Fibroblast of gingiva (primary cell): ENCODE measurements around the gene CRELD2.

Experiments used
- DNase-seq: peaks from one replicate; pipeline ENCODE4 v3.0.0-alpha.2; 2011; ENCODE audit warnings: low read depth

Gene CRELD2

DNA sequence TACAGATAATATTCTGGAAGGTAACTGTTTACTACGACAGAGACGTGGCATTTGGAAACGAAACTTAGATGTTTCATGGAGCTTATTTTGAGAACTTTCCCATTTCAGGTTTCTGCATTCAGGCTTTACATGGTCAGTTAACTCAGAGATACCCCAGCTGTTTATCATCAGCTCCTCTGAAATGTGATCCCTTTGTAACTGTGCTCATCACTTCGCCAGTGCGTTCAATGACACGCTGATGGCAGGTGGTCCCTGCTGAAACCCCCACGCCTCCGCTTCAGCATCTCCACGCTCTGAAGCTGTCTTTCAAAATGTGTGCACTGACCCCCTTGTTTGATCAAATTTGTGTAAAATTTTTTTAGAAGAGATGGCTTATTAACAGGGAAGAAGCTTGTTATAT lies 30.7 kb upstream of the CRELD2 start:
- no peak for DNase-seq

DNA sequence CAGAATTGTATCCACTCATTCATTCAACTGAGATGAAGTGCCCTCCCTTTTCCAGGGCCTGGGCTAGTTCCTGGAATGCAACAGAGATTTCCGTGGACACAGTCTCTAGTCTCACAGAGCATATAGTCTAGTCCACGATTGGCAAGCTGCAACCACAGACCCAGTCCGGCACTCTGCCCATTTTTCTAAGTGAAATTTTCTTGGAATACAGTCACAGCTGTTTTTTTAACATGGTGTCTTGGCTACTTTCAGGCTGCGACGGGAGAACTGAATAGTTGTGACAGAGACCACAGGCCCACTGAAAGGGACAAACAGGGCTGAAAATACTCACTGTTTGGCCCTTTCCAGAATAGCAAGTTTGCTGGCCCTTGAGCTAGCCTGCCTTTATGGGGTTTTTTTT lies 29.4 kb upstream of the CRELD2 start:
- DNase-seq, result no peak

GRCh38 chr22:49892226-49892899 lies 26.1 kb upstream of the CRELD2 start:
- DNase-seq, result no peak

- no peak for DNase-seq
Measured at GRCh38 chr22:49893025-49893424, 25.4 kb upstream of the CRELD2 start.

GRCh38 chr22:49894322-49895054 lies 23.9 kb upstream of the CRELD2 start:
- DNase-seq, result no peak

- no peak for DNase-seq
Measured at GRCh38 chr22:49896201-49896600, 22.2 kb upstream of the CRELD2 start.

GRCh38 chr22:49897015-49897684 lies 21.3 kb upstream of the CRELD2 start:
- DNase-seq, result no peak

- DNase-seq, result no peak
Measured at GRCh38 chr22:49899530-49899929, 18.9 kb upstream of the CRELD2 start.

GRCh38 chr22:49900441-49901230 lies 17.8 kb upstream of the CRELD2 start:
- DNase-seq, result no peak

- DNase-seq, result no peak
Measured at GRCh38 chr22:49901457-49901856, 17.0 kb upstream of the CRELD2 start.

DNA sequence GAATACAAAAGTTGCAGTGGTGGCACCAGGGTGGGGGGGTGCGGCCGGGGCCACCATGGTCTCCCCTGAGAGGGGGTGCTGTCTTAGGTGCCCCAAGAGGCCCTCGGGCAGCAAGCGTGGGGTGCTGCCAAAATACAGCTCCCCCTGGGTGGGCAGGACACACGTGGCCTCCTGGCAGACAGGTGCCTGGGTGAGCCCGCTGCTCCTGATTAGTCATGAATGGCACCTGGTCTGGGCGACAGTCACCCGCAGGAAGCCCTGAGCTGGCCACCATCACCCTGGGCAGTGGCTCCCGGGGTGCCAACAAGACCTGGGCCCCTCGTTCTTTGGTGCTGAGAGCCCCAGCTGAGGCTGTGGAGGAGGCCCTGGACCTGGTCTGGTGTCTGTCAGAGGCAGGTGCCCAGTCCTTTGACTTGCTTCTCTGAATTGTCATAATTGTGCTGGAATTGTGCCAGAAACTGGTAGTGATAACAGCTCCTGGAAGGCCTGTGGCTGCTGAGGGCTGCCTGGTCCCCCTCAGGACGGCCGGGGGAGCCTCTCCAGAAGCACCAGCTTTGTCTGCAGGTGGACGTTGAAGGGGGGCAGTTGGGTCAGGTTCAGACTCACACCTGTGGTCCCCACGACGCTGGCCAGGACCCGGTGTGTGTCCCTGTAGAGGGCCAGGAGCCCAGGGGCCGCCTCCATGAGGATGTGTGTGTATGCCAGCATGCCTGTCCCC lies 15.0 kb upstream of the CRELD2 start:
- no peak for DNase-seq

- DNase-seq, result no peak
Measured at GRCh38 chr22:49904040-49904369, 14.4 kb upstream of the CRELD2 start.

GRCh38 chr22:49905465-49905864 lies 13.0 kb upstream of the CRELD2 start:
- DNase-seq, result no peak

- DNase-seq, result no peak
Measured at GRCh38 chr22:49906071-49906798, 12.2 kb upstream of the CRELD2 start.

DNA sequence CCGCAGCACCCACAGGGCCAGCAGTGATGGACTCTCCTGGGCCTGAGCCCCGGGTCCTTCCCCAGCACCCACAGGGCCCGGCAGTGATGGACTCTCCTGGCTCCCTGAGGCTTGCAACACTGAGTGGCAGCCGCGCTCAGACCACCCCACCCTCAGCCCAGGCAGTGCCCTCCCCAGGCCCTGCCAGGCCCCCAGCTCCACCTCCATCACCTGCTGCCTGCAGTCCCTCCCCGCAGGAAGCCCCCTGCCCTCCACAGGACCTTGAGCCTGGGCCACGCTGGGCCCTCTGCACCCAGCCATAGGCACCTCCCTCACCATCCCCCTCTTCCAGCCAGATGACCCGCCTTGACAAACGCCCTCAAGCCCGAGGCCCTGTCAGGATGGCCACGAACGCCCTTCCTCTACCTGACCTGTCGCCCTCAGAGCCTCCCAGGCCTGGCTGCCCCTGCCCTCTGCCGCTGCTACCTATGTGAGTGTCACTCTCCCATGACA lies 11.6 kb upstream of the CRELD2 start:
- no peak for DNase-seq

- DNase-seq, result no peak
Measured at GRCh38 chr22:49907807-49908206, 10.6 kb upstream of the CRELD2 start.

DNA sequence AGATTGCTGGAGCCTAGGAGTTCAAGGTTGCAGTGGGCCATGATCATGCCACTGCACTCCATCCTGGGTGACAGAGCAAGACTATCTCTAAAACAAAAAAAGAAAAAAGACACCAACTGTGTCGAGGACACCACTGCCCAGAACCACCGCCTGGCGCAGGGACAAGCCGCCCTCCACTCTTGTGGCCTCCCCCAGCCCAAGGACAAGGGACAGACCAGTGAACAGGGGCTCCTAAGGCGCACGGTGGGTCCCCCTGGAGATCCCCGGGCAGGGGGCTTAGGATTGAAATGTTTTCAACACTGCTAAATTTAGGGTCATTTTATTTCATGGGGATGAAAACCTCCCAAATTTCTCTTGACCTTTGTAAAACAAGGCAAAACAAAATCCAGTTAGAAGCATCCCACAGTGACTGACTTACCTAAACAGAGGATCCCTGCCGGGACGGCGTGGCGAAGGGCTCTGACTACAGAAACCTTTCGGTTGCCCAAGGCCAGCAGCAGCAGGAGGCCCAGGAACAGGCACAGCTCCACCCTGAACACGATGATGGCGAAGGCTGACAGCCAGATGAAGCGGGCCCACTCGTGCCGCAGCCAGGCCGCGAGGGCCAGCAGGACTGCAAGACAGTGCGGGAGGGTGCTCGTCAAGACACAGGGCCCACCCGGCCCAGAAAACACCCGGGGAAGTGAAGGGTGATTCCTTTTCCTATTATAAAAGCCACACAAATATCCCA lies 8.8 kb upstream of the CRELD2 start:
- no peak for DNase-seq

GRCh38 chr22:49910229-49911155 lies 7.9 kb upstream of the CRELD2 start:
- DNase-seq, result no peak
